DND-41 (cell line): ENCODE data around the gene TMEM266.

Experiments used
- EZH2 ChIP-seq: IDR thresholded peaks from 3 replicates; pipeline ENCODE4 v1.6.1; 2012; ENCODE audit warnings: borderline replicate concordance, low read depth, mild to moderate bottlenecking, moderate library complexity, low read length, inconsistent platforms; ENCODE audit not compliant: severe bottlenecking
- TF ChIP-seq, protein P1 (sequence below): IDR thresholded peaks from 2 replicates; pipeline ENCODE4 v1.5.1; 2012; ENCODE audit warnings: borderline replicate concordance, low read length, moderate library complexity, mild to moderate bottlenecking; ENCODE audit not compliant: poor library complexity, severe bottlenecking; ENCODE audit errors: extremely low read depth

DNA sequence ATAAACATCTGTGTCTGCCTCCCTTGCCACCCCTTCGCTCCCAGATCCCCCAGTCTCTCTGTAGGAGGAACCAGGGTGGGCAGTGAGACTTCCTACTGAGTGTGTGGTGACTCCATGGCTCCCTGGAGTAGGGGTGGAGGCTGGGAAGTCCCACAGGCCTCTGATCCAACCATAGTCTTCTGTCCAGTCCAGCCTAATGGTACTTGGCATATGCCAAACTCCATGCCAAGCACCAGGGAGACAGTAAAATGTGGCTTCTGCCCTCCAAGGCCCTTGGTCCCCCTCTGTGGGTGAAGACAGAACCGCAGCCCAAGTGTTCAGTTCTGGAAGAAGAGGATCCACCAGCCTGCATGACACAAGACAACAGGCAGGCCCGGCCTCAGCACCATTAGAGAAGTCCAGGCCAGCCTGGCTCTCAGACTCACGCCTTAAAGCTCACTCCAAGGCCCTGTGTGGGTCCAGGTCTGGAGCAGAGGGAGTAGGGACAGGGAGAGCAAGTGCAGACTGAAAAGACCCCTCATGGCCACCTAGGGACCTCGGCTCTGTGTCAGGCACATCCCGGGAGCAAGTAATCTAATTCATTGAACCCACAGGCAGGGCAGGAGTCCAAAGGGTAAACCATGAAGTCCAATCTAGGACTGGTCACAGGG is 138.8 kb downstream of the TMEM266 start:
- TF ChIP-seq, protein P1, sequence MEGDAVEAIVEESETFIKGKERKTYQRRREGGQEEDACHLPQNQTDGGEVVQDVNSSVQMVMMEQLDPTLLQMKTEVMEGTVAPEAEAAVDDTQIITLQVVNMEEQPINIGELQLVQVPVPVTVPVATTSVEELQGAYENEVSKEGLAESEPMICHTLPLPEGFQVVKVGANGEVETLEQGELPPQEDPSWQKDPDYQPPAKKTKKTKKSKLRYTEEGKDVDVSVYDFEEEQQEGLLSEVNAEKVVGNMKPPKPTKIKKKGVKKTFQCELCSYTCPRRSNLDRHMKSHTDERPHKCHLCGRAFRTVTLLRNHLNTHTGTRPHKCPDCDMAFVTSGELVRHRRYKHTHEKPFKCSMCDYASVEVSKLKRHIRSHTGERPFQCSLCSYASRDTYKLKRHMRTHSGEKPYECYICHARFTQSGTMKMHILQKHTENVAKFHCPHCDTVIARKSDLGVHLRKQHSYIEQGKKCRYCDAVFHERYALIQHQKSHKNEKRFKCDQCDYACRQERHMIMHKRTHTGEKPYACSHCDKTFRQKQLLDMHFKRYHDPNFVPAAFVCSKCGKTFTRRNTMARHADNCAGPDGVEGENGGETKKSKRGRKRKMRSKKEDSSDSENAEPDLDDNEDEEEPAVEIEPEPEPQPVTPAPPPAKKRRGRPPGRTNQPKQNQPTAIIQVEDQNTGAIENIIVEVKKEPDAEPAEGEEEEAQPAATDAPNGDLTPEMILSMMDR, result no peak
- TF ChIP-seq EZH2, result no peak
